GM12865 (cell line): Measurements from ENCODE around the gene FAM131A.
"Not testable (repeated sequence)": the region's sequence is repeated elsewhere in the genome, so short reads cannot be mapped to it uniquely, and the experiment has no call there.

Source experiments
- DNase-seq: peaks from one replicate; pipeline ENCODE4 v3.0.0; 2010; ENCODE audit warnings: low read depth
- H3K4me3 ChIP-seq: 2 replicates; pipeline ENCODE4 v1.5.1; 2011; ENCODE audit warnings: mild to moderate bottlenecking, low read depth, low read length, control low read depth
- CTCF ChIP-seq: IDR thresholded peaks from 2 replicates; pipeline ENCODE4 v1.5.1; 2011; ENCODE audit warnings: low read length, control low read depth, low read depth, inconsistent platforms; ENCODE audit not compliant: insufficient read depth; ENCODE audit errors: missing control alignments

FAM131A gene

GRCh38 chr3:184337981-184338380, 581 bp downstream of the FAM131A start:
- TF ChIP-seq CTCF: no peak
- no peak for DNase-seq
- no peak overlapping the region for H3K4me3 ChIP-seq

- H3K4me3 ChIP-seq: no peak overlapping the region
- no peak for TF ChIP-seq CTCF
- DNase-seq: no peak
These were observed 1.1 kb downstream of the FAM131A start for GRCh38 chr3:184338511-184338945.

GRCh38 chr3:184339001-184339400, 1.6 kb downstream of the FAM131A start:
- DNase-seq: no peak
- no peak for TF ChIP-seq CTCF
- no peak overlapping the region for H3K4me3 ChIP-seq

- DNase-seq, H3K4me3 ChIP-seq: not testable (repeated sequence)
These were observed 2.2 kb downstream of the FAM131A start for GRCh38 chr3:184339451-184340135.

- DNase-seq: no peak
- no peak for TF ChIP-seq CTCF
These were observed 4.5 kb downstream of the FAM131A start for GRCh38 chr3:184341925-184342324.

DNA sequence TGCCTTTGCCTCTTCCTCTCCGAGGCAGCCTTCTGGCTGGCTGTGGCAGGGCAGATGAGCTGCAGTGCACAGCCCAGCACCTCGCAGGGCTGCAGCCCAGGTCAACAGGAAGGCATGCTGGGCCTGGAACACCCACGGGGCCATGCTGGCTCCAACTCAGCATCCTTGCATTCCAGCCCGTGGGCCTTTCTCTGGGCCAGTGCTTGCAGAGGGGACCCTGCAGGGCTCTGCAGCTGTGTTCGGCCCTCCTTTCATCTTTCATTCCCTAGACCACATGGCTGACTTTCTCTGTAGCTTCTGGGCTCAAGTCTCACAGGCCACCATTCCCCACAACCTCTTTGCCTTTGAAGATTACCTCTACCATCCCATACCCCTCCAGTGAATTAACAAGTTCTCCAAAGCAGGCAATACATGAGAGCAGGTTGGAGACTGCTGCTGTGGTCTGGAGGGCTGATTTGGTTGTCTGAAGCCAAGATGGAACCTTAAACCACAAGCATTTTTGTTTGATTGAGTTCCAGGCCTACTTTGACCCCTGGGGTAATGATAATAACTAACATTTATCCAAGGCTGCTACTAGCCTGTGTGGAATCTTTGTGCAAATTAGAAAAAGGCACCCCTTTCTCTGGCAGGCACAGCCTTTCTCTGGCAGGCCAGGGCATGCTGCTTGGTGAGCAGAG, 5.9 kb downstream of the FAM131A start:
- TF ChIP-seq CTCF: no peak
- no peak overlapping the region for H3K4me3 ChIP-seq

More at GRCh38 chr3:184341925-184342324, 4.5 kb downstream of the FAM131A start:
- no peak overlapping the region for H3K4me3 ChIP-seq

DNA sequence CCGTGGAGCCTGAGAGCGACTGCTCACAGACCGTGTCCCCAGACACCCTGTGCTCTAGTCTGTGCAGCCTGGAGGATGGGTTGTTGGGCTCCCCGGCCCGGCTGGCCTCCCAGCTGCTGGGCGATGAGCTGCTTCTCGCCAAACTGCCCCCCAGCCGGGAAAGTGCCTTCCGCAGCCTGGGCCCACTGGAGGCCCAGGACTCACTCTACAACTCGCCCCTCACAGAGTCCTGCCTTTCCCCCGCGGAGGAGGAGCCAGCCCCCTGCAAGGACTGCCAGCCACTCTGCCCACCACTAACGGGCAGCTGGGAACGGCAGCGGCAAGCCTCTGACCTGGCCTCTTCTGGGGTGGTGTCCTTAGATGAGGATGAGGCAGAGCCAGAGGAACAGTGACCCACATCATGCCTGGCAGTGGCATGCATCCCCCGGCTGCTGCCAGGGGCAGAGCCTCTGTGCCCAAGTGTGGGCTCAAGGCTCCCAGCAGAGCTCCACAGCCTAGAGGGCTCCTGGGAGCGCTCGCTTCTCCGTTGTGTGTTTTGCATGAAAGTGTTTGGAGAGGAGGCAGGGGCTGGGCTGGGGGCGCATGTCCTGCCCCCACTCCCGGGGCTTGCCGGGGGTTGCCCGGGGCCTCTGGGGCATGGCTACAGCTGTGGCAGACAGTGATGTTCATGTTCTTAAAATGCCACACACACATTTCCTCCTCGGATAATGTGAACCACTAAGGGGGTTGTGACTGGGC, 7.3 kb downstream of the FAM131A start:
- H3K4me3 ChIP-seq: no peak overlapping the region
- TF ChIP-seq CTCF: no peak
- no peak for DNase-seq

More for the DNA sequence above, 5.9 kb downstream of the FAM131A start:
- no peak for DNase-seq
